ENCODE results near the gene CSRNP2. TPM values are rescaled to one million over a fixed set of nuclear protein-coding genes. Genes with fewer than 3 reads are reported as not detected.

Gene CSRNP2
- total RNA-seq, 4 donors from 2014 or later, result 7.4 to 14.7 (median 10.4) TPM

DNA sequence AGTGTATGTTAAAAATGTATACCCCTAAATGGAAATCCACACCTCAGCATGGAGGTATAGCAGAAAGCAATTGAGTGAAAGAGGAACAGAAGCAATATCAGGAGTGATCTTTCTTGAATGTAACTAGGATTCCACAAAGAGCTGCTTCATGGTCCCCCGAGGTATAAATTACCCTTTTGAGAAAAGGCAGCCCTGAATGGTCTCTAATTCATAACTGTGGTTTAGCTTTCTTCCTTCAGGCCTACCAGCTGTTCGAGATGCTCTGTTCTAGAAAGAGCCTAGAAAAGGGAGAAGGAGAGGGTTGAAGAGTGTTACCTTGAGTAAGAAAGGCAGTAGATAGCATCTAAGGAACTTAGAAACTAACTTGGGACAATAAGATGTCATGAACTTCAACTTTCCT, 42.9 kb upstream of the CSRNP2 start:
- TF ChIP-seq POLR2A (IDR thresholded peaks at IDR 0.05), result no peak
- TF ChIP-seq, protein P1, sequence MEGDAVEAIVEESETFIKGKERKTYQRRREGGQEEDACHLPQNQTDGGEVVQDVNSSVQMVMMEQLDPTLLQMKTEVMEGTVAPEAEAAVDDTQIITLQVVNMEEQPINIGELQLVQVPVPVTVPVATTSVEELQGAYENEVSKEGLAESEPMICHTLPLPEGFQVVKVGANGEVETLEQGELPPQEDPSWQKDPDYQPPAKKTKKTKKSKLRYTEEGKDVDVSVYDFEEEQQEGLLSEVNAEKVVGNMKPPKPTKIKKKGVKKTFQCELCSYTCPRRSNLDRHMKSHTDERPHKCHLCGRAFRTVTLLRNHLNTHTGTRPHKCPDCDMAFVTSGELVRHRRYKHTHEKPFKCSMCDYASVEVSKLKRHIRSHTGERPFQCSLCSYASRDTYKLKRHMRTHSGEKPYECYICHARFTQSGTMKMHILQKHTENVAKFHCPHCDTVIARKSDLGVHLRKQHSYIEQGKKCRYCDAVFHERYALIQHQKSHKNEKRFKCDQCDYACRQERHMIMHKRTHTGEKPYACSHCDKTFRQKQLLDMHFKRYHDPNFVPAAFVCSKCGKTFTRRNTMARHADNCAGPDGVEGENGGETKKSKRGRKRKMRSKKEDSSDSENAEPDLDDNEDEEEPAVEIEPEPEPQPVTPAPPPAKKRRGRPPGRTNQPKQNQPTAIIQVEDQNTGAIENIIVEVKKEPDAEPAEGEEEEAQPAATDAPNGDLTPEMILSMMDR (IDR thresholded peaks at IDR 0.05), result no peak
- Histone ChIP-seq H3K9me3 (no peaks in the 10 kb centered on the region), H3K27me3 (no peaks in the 10 kb centered on the region), H3K4me1 (peaks cover 0 to 17% (median 6%) of the 10 kb centered on the region in 3 donors), H3K27ac (peak overlapping the region in 2 of 4 donors; percentile 12 to 75), H3K4me3 (no peak overlapping the region), H3K36me3 (peaks cover 0 to 29% (median 0%) of the 10 kb centered on the region in 3 donors)
- no peak for DNase-seq
- intact Hi-C loops (cut with DNase I), result no loop called here
- WGBS, 2 donors, result 83 to 88% methylated on average over 2 of the region's 2 CpGs

DNA sequence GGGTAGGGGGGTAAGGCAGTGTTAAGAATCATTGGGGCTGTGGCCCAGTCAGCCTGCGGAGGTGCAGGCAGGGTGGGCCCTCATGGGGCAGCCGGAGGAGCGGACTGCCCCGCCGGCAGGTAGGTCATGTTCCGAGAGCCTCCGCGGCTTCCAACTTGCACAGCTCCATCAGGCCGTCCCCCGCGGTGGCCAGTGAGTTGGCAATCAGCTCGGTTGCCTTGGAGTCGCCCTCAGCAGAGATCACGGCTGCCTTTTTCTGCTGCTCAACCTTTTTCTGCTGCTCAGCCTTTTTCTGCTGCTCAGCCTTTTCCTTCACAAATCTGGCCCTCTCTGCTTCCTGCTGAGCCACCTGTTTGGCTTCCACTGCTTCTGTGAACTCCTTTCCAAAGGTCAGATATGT, 41.1 kb upstream of the CSRNP2 start:
- WGBS, 2 donors, result 94 to 97% methylated on average over 12 to 13 of the region's 14 CpGs
- TF ChIP-seq POLR2A (IDR thresholded peaks at IDR 0.05), result no peak
- H3K4me3 ChIP-seq, result no peak overlapping the region
- peaks cover 0 to 17% (median 6%) of the 10 kb centered on the region in 3 donors for H3K4me1 ChIP-seq
- intact Hi-C loops (cut with DNase I), result no loop called here
- DNase-seq, result no peak
- H3K36me3 ChIP-seq, result peaks cover 0 to 19% (median 0%) of the 10 kb centered on the region in 3 donors
- no peaks in the 10 kb centered on the region for H3K9me3 ChIP-seq
- no peaks in the 10 kb centered on the region for H3K27me3 ChIP-seq
- no peak overlapping the region for H3K27ac ChIP-seq

DNA sequence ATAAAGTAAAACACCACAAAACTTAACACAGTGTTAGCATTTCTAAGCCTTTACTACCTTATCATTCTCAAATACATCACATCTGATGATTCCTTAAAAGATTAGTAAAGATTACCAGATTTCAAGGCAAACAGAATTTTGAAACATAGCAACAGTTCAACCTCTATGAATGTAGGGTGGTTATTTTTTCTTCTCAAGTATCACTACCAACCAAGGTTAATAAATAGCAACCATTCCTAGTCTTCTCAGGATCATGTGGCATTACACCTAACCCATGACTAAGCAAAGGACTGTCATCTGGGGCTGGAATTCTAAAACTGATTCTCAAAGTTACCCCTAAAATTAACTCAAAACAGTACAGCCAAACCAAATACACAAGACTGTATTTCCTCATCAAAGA, 39.4 kb upstream of the CSRNP2 start:
- no peak for TF ChIP-seq POLR2A (IDR thresholded peaks at IDR 0.05)
- TF ChIP-seq, protein P1 (IDR thresholded peaks at IDR 0.05), result no peak
- Histone ChIP-seq H3K27ac (no peak overlapping the region), H3K4me1 (peaks cover 0 to 15% (median 6%) of the 10 kb centered on the region in 3 donors), H3K9me3 (no peaks in the 10 kb centered on the region), H3K27me3 (no peaks in the 10 kb centered on the region), H3K4me3 (no peak overlapping the region), H3K36me3 (peaks cover 0 to 35% (median 0%) of the 10 kb centered on the region in 3 donors)
- no peak for DNase-seq
- intact Hi-C loops (cut with DNase I), result no loop called here

DNA sequence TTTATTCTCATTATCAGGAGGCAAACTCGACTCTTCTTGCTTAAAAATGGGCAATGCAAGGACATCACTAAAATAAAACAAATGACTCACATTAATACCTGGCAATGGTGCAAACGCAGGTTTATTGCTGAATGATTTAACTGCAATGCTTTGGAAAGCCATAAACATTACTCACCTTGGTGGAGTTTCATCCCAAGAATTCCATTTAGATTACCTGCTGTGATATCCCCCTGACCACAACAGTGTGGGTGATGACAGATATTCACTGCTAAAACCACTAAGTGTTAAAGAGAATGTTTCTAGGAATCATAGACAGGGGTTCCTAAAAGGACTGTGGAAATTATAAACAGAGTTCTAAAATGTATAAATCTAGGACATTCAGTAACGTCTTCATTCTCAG, 35.3 kb upstream of the CSRNP2 start:
- no peak overlapping the region for H3K27ac ChIP-seq
- H3K36me3 ChIP-seq, result peaks cover 0 to 59% (median 0%) of the 10 kb centered on the region in 3 donors
- H3K9me3 ChIP-seq, result no peaks in the 10 kb centered on the region
- intact Hi-C loops (cut with DNase I), result no loop called here
- no peak for DNase-seq
- TF ChIP-seq, protein P1 (IDR thresholded peaks at IDR 0.05), result no peak
- TF ChIP-seq POLR2A (IDR thresholded peaks at IDR 0.05), result no peak
- H3K4me3 ChIP-seq, result no peak overlapping the region
- 63 to 65% methylated on average over 3 of the region's 3 CpGs for WGBS, 2 donors
- H3K4me1 ChIP-seq, result no peaks in the 10 kb centered on the region
- no peaks in the 10 kb centered on the region for H3K27me3 ChIP-seq

DNA sequence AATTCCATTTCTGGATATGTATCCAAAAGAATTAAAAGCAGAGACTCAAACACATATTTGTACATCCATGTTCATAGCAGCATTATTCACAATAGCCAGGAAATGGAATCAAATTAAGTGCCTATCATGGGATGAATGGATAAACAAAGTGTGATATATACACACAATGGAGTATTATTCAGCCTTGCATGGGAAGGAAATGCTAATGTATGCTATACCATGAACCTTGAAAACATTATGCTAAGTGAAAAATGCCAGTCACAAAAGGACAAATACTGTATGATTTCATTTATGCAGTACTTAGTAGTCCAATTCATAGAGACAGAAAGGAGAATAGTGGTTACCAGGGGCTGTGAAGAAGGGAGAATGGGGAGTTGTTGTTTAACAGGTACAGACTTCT, 32.1 kb upstream of the CSRNP2 start:
- H3K9me3 ChIP-seq, result no peaks in the 10 kb centered on the region
- no peak overlapping the region for H3K27ac ChIP-seq
- intact Hi-C loops (cut with DNase I), result no loop called here
- H3K27me3 ChIP-seq, result no peaks in the 10 kb centered on the region
- peaks cover 0 to 89% (median 2%) of the 10 kb centered on the region in 3 donors for H3K36me3 ChIP-seq
- DNase-seq, result no peak
- H3K4me1 ChIP-seq, result no peaks in the 10 kb centered on the region
- TF ChIP-seq, protein P1 (IDR thresholded peaks at IDR 0.05), result no peak
- no peak for TF ChIP-seq POLR2A (IDR thresholded peaks at IDR 0.05)
- H3K4me3 ChIP-seq, result no peak overlapping the region

DNA sequence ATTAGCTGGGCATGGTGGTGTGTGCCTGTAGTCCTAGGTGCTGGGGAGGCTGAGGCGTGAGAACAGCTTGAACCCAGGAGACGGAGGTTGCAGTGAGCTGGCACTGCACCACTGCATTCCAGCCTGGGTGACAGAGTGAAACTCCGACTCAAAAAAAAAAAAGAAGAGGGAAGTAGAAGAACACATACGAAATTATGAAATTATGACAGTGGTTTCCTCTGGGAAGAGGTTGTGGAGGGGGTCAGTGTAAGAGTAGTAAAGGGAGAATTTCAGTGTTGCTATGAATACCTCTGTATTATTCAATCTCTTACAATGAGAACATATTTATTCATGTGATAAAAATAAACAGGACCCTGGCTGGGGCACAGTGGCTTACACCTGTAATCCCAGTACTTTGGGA, 24.7 kb upstream of the CSRNP2 start:
- Histone ChIP-seq H3K4me3 (no peak overlapping the region), H3K27ac (no peak overlapping the region), H3K27me3 (no peaks in the 10 kb centered on the region), H3K36me3 (peaks cover 17 to 100% (median 24%) of the 10 kb centered on the region in 3 donors), H3K9me3 (no peaks in the 10 kb centered on the region), H3K4me1 (no peaks in the 10 kb centered on the region)
- 76 to 92% methylated on average over 4 of the region's 4 CpGs for WGBS, 2 donors
- intact Hi-C loops (cut with DNase I), result no loop called here
- no peak for DNase-seq
- TF ChIP-seq POLR2A (IDR thresholded peaks at IDR 0.05), result no peak
- TF ChIP-seq, protein P1 (IDR thresholded peaks at IDR 0.05), result no peak
